Nephron progenitor cell (in vitro differentiated cells): ENCODE data around the gene TRAF5.
"Not testable (repeated sequence)": the region's sequence is repeated elsewhere in the genome, so short reads cannot be mapped to it uniquely, and the experiment has no call there.

Experiments
- DNase-seq: peaks from one replicate; pipeline ENCODE4 v3.0.0; 2021
- H3K27ac Mint-ChIP-seq: 2 replicates; pipeline ENCODE4 v1.8.0; 2021; ENCODE audit warnings: mild to moderate bottlenecking, moderate library complexity, mixed read lengths
- H3K27me3 Mint-ChIP-seq: 2 replicates; pipeline ENCODE4 v1.8.0; 2021; ENCODE audit warnings: mild to moderate bottlenecking, low read depth, mixed read lengths; ENCODE audit not compliant: poor library complexity
- H3K36me3 Mint-ChIP-seq: 2 replicates; pipeline ENCODE4 v1.8.0; 2021; ENCODE audit warnings: low read depth, mixed read lengths
- H3K4me1 Mint-ChIP-seq: 2 replicates; pipeline ENCODE4 v1.8.0; 2021; ENCODE audit warnings: mixed read lengths
- H3K4me3 Mint-ChIP-seq: 2 replicates; pipeline ENCODE4 v1.8.0; 2021; ENCODE audit warnings: mild to moderate bottlenecking, moderate library complexity, mixed read lengths
- H3K9me3 Mint-ChIP-seq: 2 replicates; pipeline ENCODE4 v1.8.0; 2021; ENCODE audit warnings: mild to moderate bottlenecking, moderate library complexity, mixed read lengths
- TF ChIP-seq, protein P1 (sequence below): fragments of 200-600 bp; sonication (generic); IDR thresholded peaks from 2 replicates; pipeline ENCODE4 v1.5.0; 2021; ENCODE audit warnings: antibody characterized with exemption

Gene TRAF5

GRCh38 chr1:211313392-211313791 lies 13.2 kb upstream of the TRAF5 start:
- Mint-ChIP-seq H3K9me3 (no peaks in the 10 kb centered on the region), H3K4me1 (no peaks in the 10 kb centered on the region), H3K4me3 (no peak overlapping the region), H3K27me3 (no peaks in the 10 kb centered on the region), H3K27ac (peak overlapping the region; percentile 83), H3K36me3 (peaks cover 21% of the 10 kb centered on the region)
- TF ChIP-seq, protein P1, sequence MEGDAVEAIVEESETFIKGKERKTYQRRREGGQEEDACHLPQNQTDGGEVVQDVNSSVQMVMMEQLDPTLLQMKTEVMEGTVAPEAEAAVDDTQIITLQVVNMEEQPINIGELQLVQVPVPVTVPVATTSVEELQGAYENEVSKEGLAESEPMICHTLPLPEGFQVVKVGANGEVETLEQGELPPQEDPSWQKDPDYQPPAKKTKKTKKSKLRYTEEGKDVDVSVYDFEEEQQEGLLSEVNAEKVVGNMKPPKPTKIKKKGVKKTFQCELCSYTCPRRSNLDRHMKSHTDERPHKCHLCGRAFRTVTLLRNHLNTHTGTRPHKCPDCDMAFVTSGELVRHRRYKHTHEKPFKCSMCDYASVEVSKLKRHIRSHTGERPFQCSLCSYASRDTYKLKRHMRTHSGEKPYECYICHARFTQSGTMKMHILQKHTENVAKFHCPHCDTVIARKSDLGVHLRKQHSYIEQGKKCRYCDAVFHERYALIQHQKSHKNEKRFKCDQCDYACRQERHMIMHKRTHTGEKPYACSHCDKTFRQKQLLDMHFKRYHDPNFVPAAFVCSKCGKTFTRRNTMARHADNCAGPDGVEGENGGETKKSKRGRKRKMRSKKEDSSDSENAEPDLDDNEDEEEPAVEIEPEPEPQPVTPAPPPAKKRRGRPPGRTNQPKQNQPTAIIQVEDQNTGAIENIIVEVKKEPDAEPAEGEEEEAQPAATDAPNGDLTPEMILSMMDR, result no peak
- no peak for DNase-seq

- H3K27ac Mint-ChIP-seq, result no peak overlapping the region
- no peaks in the 10 kb centered on the region for H3K9me3 Mint-ChIP-seq
- TF ChIP-seq, protein P1, result no peak
- peaks cover under 1% of the 10 kb centered on the region for H3K36me3 Mint-ChIP-seq
- DNase-seq, result no peak
- no peaks in the 10 kb centered on the region for H3K4me1 Mint-ChIP-seq
- H3K27me3 Mint-ChIP-seq, result peaks cover 13% of the 10 kb centered on the region
- no peak overlapping the region for H3K4me3 Mint-ChIP-seq
Measured at GRCh38 chr1:211318576-211319280, 7.9 kb upstream of the TRAF5 start.

GRCh38 chr1:211319892-211320291 lies 6.7 kb upstream of the TRAF5 start:
- no peak overlapping the region for H3K27ac Mint-ChIP-seq
- no peaks in the 10 kb centered on the region for H3K4me1 Mint-ChIP-seq

GRCh38 chr1:211320980-211321379 lies 5.7 kb upstream of the TRAF5 start:
- Mint-ChIP-seq H3K9me3 (no peaks in the 10 kb centered on the region), H3K4me3 (no peak overlapping the region), H3K27me3 (peaks cover 16% of the 10 kb centered on the region), H3K4me1 (peaks cover 5% of the 10 kb centered on the region), H3K27ac (no peak overlapping the region), H3K36me3 (no peaks in the 10 kb centered on the region)
- TF ChIP-seq, protein P1, result no peak
- DNase-seq, result no peak

More at GRCh38 chr1:211319892-211320291, 6.7 kb upstream of the TRAF5 start:
- H3K27me3 Mint-ChIP-seq, result peaks cover 13% of the 10 kb centered on the region
- DNase-seq, result no peak
- H3K4me3 Mint-ChIP-seq, result no peak overlapping the region
- no peaks in the 10 kb centered on the region for H3K36me3 Mint-ChIP-seq
- H3K9me3 Mint-ChIP-seq, result no peaks in the 10 kb centered on the region
- TF ChIP-seq, protein P1, result no peak

- not testable (repeated sequence) for H3K4me3 Mint-ChIP-seq, H3K36me3 Mint-ChIP-seq, H3K9me3 Mint-ChIP-seq, DNase-seq, H3K27ac Mint-ChIP-seq, H3K4me1 Mint-ChIP-seq
- peaks cover 19% of the 10 kb centered on the region for H3K27me3 Mint-ChIP-seq
Measured at GRCh38 chr1:211321646-211322045, 5.0 kb upstream of the TRAF5 start.

DNA sequence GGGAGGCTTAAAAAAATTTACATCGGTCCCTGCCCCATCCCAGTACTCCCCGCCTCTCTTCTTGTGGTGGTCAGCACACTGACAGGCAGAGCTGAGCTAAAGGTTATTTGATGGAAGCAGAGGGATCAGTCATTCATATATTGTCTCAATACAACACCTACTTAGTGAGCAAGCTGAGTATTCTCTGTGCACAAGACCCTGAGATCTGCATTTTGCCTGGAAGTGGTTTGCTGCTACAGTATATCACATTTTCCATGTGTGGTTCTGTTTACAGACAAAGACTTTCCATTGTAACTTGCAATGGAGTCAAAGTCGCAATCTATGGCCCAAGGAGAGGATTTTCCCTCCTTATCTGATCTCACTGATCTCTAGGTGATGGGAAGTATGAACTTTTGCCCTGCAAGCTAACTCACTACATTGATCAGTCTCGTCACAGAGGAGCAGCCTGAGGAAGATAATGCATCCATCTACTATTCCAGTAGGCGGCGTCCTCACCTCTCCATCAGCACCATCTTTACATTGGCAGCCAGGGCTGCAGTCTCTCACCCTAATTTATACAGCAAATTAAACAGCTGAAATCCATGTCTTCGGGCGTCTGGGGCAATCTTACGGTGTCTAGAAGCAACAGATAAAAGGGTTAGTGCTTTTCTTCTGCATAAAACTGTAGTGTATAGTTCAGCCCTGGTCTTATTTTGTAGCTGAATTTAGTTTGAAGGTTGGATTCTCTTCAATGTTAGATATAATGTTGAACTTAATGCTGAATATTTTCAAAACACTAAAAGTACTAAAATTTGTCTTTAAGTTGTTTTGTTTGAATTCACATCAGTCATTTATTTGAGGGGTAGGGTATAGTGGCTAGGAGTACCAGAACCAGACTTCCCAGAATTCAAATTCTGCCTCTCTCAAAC lies 3.2 kb upstream of the TRAF5 start:
- Mint-ChIP-seq H3K27me3 (peaks cover 19% of the 10 kb centered on the region), H3K4me3 (no peak overlapping the region), H3K9me3 (no peaks in the 10 kb centered on the region), H3K4me1 (peaks cover 23% of the 10 kb centered on the region), H3K27ac (no peak overlapping the region), H3K36me3 (no peaks in the 10 kb centered on the region)
- DNase-seq, result peak; percentile 57
- TF ChIP-seq, protein P1, result peak; percentile 81
